ENCODE measurements around the gene AQP3. TPM values are rescaled to one million over a fixed set of nuclear protein-coding genes. Genes with fewer than 3 reads are reported as not detected.
"Not testable (repeated sequence)": the region's sequence is repeated elsewhere in the genome, so short reads cannot be mapped to it uniquely, and the experiment has no call there.

Gene AQP3
- total RNA-seq, 1 experiment from 2014 or later: 5.5 TPM

- ChIA-PET CTCF (interaction anchor here (1.4 kb wide), 1 partner anchor 10 kb away, joined by 4 read pairs; no protein-coding TSS in a partner anchor), POLR2A (no interaction called here), RAD21 (ENCODE audit: low non-redundant PET in 1 of 2, low total read pairs in 2 of 2, uncharacterized antibody in 2 of 2, unreplicated experiment in 2 of 2) (no interaction called here)
- no peaks in the 10 kb centered on the region for H3K27me3 ChIP-seq (ENCODE audit: insufficient read depth, low read length)
- H3K27ac ChIP-seq (ENCODE audit: low read depth, low read length): no peak overlapping the region
- no peaks in the 10 kb centered on the region for H3K9me2 ChIP-seq (ENCODE audit: insufficient read depth)
- H2AFZ ChIP-seq (ENCODE audit: low read depth, low read length, poor library complexity, severe bottlenecking): no peak overlapping the region
- H4K20me1 ChIP-seq (ENCODE audit: insufficient read depth): no peaks in the 10 kb centered on the region
- H3K9ac ChIP-seq (ENCODE audit: low read length): no peak overlapping the region
- BruUV-seq (replicated peaks): no TSS peak
- no peak for ATAC-seq
- no peak for DNase-seq (ENCODE audit: low read depth, low spot score)
- no peaks in the 10 kb centered on the region for H3K4me1 ChIP-seq (ENCODE audit: control insufficient read depth in 1 of 2, insufficient read depth in 2 of 2, low read length in 2 of 2)
- no peak for TF ChIP-seq ELF1 (IDR thresholded peaks at IDR 0.05; ENCODE audit: borderline replicate concordance, low read depth)
- no peak for TF ChIP-seq POLR2A (IDR thresholded peaks at IDR 0.05; ENCODE audit: borderline replicate concordance, extremely low read depth, insufficient read depth, insufficient read length)
- TF ChIP-seq, protein P1, sequence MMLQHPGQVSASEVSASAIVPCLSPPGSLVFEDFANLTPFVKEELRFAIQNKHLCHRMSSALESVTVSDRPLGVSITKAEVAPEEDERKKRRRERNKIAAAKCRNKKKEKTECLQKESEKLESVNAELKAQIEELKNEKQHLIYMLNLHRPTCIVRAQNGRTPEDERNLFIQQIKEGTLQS (IDR thresholded peaks at IDR 0.05): no peak
- TF ChIP-seq FOSL1 (IDR thresholded peaks at IDR 0.05; ENCODE audit: low read depth): no peak
- TF ChIP-seq EGR1 (IDR thresholded peaks at IDR 0.05; ENCODE audit: low read depth): no peak
- TF ChIP-seq SP1 (IDR thresholded peaks at IDR 0.05; ENCODE audit: low read depth): no peak
- TF ChIP-seq, protein P2, sequence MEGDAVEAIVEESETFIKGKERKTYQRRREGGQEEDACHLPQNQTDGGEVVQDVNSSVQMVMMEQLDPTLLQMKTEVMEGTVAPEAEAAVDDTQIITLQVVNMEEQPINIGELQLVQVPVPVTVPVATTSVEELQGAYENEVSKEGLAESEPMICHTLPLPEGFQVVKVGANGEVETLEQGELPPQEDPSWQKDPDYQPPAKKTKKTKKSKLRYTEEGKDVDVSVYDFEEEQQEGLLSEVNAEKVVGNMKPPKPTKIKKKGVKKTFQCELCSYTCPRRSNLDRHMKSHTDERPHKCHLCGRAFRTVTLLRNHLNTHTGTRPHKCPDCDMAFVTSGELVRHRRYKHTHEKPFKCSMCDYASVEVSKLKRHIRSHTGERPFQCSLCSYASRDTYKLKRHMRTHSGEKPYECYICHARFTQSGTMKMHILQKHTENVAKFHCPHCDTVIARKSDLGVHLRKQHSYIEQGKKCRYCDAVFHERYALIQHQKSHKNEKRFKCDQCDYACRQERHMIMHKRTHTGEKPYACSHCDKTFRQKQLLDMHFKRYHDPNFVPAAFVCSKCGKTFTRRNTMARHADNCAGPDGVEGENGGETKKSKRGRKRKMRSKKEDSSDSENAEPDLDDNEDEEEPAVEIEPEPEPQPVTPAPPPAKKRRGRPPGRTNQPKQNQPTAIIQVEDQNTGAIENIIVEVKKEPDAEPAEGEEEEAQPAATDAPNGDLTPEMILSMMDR (IDR thresholded peaks at IDR 0.05 in 2 of 3, conservative IDR thresholded peaks at IDR 0.05 in 1 of 3; ENCODE audit: borderline replicate concordance in 1 of 3, insufficient read depth in 1 of 3, low read depth in 2 of 3, low read length in 2 of 3): no peak
- TF ChIP-seq CEBPB (IDR thresholded peaks at IDR 0.05; ENCODE audit: low read depth): no peak
- TF ChIP-seq, protein P3, sequence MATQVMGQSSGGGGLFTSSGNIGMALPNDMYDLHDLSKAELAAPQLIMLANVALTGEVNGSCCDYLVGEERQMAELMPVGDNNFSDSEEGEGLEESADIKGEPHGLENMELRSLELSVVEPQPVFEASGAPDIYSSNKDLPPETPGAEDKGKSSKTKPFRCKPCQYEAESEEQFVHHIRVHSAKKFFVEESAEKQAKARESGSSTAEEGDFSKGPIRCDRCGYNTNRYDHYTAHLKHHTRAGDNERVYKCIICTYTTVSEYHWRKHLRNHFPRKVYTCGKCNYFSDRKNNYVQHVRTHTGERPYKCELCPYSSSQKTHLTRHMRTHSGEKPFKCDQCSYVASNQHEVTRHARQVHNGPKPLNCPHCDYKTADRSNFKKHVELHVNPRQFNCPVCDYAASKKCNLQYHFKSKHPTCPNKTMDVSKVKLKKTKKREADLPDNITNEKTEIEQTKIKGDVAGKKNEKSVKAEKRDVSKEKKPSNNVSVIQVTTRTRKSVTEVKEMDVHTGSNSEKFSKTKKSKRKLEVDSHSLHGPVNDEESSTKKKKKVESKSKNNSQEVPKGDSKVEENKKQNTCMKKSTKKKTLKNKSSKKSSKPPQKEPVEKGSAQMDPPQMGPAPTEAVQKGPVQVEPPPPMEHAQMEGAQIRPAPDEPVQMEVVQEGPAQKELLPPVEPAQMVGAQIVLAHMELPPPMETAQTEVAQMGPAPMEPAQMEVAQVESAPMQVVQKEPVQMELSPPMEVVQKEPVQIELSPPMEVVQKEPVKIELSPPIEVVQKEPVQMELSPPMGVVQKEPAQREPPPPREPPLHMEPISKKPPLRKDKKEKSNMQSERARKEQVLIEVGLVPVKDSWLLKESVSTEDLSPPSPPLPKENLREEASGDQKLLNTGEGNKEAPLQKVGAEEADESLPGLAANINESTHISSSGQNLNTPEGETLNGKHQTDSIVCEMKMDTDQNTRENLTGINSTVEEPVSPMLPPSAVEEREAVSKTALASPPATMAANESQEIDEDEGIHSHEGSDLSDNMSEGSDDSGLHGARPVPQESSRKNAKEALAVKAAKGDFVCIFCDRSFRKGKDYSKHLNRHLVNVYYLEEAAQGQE (IDR thresholded peaks at IDR 0.05; ENCODE audit: low read depth): no peak
- TF ChIP-seq JUND (IDR thresholded peaks at IDR 0.05): no peak
- TF ChIP-seq TCF7L2 (IDR thresholded peaks at IDR 0.05; ENCODE audit: borderline replicate concordance, extremely low read depth, insufficient read depth, insufficient read length): no peak
- no peaks in the 10 kb centered on the region for H3K36me3 ChIP-seq (ENCODE audit: control insufficient read depth in 1 of 2, insufficient read depth in 2 of 2, low read length in 2 of 2)
- H3K9me3 ChIP-seq (ENCODE audit: control insufficient read depth in 1 of 2, insufficient read depth in 1 of 2, low read depth in 1 of 2, low read length in 2 of 2): no peaks in the 10 kb centered on the region
- H3K4me3 ChIP-seq (replicated peaks in 1 of 2; ENCODE audit: low read depth in 1 of 2, low read length in 2 of 2): no peak overlapping the region
- H3K79me2 ChIP-seq (ENCODE audit: insufficient read depth, low read length): no peaks in the 10 kb centered on the region
- intact Hi-C loops (cut with micrococcal nuclease): no loop called here
- no peak overlapping the region for H3K4me2 ChIP-seq (ENCODE audit: low read length)
Measured at GRCh38 chr9:33425128-33425533, 22.3 kb downstream of the AQP3 start.

GRCh38 chr9:33424492-33424891 is 22.9 kb downstream of the AQP3 start:
- H3K4me3 ChIP-seq (replicated peaks in 1 of 2; ENCODE audit: low read depth in 1 of 2, low read length in 2 of 2); ATAC-seq; POLR2A ChIA-PET: not testable (repeated sequence)

More at GRCh38 chr9:33424492-33424891, 22.9 kb downstream of the AQP3 start:
- H2AFZ ChIP-seq (ENCODE audit: low read depth, low read length, poor library complexity, severe bottlenecking); H3K36me3 ChIP-seq (ENCODE audit: control insufficient read depth in 1 of 2, insufficient read depth in 2 of 2, low read length in 2 of 2); H3K27ac ChIP-seq (ENCODE audit: low read depth, low read length); RAD21 ChIA-PET (ENCODE audit: low non-redundant PET in 1 of 2, low total read pairs in 2 of 2, uncharacterized antibody in 2 of 2, unreplicated experiment in 2 of 2); intact Hi-C loops (cut with micrococcal nuclease); H3K79me2 ChIP-seq (ENCODE audit: insufficient read depth, low read length); DNase-seq (ENCODE audit: low read depth, low spot score); H3K4me1 ChIP-seq (ENCODE audit: control insufficient read depth in 1 of 2, insufficient read depth in 2 of 2, low read length in 2 of 2); H3K9me2 ChIP-seq (ENCODE audit: insufficient read depth); H3K9ac ChIP-seq (ENCODE audit: low read length); H3K9me3 ChIP-seq (ENCODE audit: control insufficient read depth in 1 of 2, insufficient read depth in 1 of 2, low read depth in 1 of 2, low read length in 2 of 2); BruUV-seq (replicated peaks); H3K4me2 ChIP-seq (ENCODE audit: low read length); H3K27me3 ChIP-seq (ENCODE audit: insufficient read depth, low read length); H4K20me1 ChIP-seq (ENCODE audit: insufficient read depth): not testable (repeated sequence)
- CTCF ChIA-PET: interaction anchor here (1.4 kb wide), 1 partner anchor 9 kb away, joined by 4 read pairs; no protein-coding TSS in a partner anchor
